Glomerular visceral epithelial cell (primary cell): ENCODE data around the gene WWOX.

ENCODE experiments used
- DNase-seq: peaks from one replicate; pipeline ENCODE4 v3.0.0-alpha.2; 2016; ENCODE audit errors: extremely low spot score

Gene WWOX

GRCh38 chr16:78992001-78992400 lies 892.5 kb downstream of the WWOX start:
- DNase-seq, result no peak

DNA sequence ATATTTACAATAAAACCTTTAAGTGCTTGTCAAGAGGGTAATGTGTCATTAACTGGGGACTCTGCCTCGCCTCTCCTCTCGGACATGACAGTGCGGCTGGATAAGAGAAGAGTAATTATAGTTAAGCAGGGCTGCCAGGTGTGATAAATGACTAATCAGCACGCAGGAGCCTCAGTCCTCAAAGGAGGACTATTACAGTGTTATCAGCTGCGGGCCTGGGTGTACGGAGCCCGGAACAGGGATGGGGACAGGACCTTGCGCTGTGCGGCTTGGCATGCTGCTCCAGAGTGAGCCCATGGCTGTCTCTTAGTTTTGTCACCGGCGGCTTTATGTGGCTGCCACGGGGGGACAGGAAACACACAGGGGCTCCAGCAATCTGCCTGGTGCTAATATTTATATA lies 893.9 kb downstream of the WWOX start:
- DNase-seq, result no peak

GRCh38 chr16:78994135-78994745 lies 894.8 kb downstream of the WWOX start:
- DNase-seq, result no peak

DNA sequence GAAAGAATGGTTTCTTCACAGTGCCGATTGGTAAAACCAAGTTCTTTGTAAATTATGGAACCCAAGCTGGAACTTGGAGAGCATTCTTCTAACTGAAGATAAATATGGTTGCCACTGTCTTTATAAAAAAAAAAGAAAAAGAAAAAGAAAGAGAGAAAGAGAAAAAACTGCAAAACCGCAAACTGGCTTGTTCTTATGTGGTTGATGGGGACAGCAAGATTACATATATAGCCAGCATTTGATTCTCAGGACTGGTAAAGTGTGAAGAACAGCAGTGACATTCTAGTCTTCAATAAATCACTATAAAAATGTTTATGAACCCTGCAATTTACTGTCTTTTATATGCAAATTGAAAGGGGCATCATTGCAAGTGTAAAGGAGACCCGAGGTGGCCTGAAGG lies 896.0 kb downstream of the WWOX start:
- DNase-seq, result no peak

DNA sequence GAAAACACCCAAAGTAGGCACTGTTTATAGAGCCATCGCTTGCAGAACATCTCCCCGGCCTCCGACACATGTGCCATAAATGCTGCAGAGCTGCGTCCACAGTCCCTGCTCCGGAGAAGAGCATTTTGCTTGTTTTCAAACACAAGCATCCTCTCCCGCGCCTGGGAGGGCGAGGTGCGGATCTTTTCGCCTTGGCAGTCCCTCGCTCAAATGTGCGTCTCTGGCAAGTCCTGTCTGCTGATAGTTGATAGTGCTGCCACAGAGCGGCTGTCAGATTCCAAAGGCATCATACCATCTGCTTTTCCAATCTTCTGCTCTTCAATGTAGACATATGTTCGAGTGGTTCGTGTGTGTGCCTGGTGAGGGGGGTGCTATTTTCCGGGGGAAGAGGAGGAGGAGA lies 897.3 kb downstream of the WWOX start:
- no peak for DNase-seq

GRCh38 chr16:78998879-78999278 lies 899.4 kb downstream of the WWOX start:
- DNase-seq, result no peak

DNA sequence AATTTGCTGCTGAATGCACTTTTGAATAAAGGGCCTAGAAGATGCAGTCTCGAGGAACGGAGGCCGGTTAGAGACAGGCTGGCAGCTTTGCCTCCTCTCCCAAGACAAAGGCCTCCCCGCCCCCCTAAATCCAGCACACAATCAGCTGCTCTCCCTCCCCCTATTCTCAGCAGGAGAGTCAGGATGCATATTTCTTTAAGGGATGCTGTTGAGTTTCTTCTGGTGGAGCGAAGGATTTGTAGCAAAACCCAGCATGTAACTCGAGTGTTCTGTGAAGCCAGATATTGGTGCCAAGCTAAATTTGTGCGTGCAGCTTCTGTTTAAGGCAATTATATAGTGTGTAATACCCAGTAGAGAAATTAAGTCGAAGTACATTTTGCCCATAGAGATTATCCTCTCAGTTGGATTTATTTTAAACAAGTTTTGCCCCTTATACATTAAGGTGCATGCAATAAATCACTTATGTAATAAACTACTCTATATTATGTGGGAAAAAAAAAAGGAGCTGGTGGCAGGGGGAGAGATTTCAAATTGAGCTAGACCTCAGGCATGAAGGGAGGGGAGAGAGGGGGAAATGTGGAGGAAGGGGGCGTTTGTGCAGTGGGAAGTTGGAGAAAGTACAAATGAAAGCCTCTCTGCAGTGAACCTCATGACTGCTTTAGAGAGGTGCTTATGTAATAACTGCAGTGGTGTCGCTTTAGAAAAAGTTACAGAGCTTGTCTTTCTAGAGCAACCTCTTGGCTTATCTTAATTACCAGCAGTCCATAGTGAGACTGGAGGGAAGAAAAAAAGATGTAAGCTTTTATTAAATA lies 901.9 kb downstream of the WWOX start:
- DNase-seq, result no peak

- no peak for DNase-seq
Measured at GRCh38 chr16:79003026-79003609, 903.7 kb downstream of the WWOX start.

DNA sequence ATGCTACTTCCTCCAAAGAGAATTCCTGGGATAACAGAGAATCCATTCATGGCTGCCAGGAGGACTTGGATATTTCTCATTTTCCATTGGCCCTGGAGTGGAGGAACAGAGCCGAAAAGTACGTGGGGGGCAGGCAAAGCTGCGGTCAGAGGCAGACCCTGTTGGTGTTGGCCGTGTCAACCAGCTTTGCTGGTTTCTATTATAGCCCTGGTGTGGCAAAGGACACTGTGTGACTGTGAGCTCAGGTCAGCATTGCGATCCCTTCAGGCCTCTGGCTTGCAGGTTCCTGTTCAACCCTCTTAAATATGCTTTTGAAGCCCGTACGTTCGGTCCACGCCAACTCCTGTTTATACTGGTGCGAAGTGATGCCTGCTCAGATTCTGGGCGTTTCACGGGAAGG lies 904.9 kb downstream of the WWOX start:
- no peak for DNase-seq

- DNase-seq, result no peak
Measured at GRCh38 chr16:79005096-79005495, 905.6 kb downstream of the WWOX start.

DNA sequence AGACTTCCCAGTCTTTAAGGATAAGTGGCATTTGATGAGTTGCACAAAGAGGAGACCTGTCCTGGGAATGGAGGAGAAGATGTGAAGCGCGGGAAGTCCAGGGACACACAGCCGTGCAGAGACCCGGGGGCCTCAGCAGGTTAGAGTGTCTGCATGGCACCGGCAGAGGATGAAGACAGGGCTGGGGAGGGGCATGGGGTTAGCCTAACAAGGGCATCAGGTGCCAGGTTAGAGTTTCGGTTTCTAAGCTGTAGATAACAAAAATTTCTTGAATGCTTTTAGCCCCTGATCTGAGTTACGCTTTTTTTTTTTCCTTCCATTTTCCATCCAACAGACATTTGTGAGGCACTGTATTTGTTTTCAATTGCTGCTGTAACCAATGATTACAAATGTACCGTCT lies 906.8 kb downstream of the WWOX start:
- DNase-seq, result no peak

DNA sequence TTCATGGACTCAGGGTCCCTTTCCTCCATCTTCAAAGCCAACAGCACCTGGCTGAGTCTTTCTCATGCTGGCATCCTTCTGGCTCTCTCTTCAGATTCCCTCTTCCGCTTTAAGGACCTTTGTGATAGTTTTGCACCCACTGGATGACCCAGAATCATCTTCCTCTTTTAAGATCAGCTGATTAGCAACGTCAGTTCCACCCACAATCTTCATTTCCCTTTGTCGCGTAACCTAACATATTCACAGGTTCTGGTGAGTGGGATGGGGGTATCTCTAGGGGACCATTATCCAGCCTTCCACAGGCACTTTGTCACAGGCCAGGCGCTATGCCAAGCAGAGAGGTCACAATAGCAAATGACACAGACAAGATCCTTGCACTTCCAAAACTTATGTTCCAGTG lies 907.3 kb downstream of the WWOX start:
- no peak for DNase-seq

DNA sequence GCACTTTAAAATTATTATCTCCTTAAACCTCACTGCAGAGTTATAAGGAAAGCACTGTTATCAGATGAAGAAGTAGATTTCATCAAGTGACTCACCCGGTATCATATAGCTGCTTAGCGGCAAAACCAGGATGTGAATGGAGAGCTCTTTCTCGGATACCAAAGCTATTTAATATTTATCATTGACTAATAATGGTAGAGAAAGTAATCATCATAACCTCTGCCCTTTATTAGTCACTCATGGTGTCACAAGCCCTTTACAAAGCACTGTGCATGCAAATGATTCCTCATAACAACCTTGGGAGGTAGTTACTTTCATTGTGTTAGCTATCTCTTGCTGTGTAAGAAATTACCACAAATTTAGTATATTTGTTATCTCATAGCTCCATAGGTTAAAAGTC lies 908.2 kb downstream of the WWOX start:
- no peak for DNase-seq

DNA sequence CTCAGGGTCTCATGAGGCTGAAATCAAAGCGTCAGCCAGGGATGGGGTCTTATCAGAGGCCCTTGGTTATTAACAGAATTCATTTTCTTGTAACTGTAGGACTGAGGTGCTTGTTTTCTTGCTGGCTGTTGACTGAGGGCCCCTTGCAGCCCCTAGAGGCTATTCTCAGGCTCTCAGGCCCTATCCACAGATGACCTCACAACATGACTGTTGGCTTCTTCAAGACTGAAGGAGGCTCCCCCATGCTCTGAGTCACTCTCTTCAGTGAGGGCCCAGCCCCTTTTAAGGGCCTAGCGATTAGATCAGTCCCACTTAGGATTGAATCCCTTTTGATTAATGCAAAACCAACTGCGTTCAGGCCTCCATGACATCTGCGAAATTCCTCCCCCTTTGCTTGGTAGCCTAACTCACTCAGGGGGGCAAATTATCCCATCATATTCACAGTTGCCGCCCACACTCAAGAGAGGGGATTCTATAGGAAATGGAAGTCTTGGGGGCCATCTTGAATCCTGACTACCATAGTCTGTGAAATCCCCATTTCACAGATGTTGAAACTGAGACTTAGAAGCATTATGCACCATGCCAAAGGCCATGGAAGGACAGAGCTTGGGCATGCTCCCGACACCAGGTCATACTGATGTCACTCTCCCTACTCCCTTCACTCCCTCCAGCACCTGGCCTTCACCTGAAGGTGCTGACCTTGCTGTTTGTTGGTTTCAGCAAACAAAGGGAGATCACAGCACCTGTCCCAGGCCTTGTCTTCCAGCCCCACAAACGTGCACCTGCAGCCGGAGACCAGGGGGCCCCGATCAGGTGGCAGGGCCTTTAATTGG lies 908.8 kb downstream of the WWOX start:
- no peak for DNase-seq

GRCh38 chr16:79008869-79009179 lies 909.4 kb downstream of the WWOX start:
- DNase-seq, result no peak

- DNase-seq, result no peak
Measured at GRCh38 chr16:79009896-79010295, 910.4 kb downstream of the WWOX start.

DNA sequence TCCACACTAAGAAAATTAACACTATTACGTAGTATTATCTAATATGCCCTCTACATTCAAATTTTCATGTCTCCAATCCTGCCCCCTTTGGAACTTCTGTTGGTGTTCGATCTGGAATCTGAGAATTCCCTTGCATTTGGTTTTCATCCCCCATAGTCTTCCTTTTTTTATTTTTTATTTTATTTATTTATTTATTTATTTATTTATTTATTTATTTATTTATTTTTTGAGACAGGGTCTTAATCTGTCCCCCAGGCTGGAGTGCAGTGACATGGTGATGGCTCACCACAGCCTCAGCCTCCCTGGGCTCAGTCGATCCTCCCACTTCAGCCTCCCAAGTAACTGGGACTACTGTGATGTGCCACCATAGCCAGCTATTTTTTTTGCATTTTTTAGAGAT lies 911.8 kb downstream of the WWOX start:
- DNase-seq, result no peak

DNA sequence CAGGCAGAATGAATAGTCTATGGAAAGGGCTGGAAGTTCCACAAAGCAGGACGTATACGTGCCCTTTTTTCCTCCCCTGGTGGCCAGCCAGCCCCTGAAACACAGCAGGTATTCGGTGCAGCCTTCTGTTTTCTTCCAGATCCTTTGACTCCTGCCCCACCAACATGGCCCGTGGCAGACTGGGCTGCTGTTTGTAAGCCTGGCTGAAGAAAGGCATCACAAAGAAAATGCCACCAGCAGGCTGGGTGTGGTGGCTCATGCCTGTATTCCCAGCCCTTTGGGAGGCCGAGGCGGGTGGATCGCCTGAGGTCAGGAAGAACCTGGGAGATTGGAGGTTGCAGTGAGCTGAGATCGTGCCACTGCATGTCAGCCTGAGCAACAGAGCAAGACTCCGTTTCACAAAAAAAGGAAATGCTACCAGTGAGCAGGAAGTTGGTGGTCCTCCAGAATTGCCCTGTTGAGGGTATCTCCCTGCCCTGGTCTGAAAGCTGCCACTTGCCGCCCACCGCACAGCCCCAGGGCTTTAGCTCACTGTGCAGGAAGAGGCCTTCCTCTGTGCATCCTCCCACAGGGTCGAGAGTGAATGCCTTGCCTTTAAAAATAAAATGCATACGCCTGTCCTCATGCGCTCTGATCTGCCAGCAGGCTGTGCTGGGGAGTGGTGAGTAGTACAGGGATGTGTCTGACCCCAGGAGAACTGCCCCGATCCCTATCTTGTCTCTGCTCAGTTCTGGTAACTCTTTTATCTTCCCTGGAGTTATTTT lies 913.4 kb downstream of the WWOX start:
- no peak for DNase-seq

- DNase-seq, result no peak
Measured at GRCh38 chr16:79013930-79014660, 914.6 kb downstream of the WWOX start.

DNA sequence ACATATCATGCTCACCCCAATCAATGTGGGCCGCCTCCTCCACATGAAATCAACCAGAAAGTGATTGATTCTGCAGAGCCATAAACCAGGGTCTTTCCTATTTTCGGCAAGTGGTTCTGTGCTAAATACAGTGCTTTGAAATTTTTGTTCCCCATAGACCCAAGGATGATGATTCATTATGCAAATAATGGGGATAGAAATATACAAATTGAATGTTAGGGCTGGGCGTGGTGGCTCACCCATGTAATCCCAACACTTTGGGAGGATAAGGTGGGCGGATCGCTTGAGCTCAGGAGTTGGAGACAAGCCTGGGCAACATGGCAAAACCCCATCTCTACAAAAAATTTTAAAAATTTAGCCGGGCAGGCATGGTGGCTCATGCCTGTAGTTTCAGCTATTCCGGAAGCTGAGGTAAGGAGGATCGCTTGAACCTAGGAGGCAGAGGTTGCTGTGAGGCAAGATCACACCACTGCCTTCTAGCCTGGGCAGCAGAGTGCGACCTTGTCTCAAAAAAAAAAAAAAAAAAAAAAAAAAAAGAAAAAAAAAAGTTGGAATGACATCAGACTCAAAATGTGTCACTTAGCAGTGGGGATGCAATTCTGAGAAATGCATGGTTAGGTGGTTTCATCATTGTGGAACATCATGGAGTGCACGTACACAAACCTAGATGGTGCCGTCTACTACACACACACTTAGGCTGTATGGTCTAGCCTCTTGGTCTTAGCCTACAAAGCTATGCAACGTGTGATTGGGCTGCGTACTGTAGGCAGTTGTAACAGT lies 919.4 kb downstream of the WWOX start:
- DNase-seq, result no peak
